Skeletal muscle satellite cell (primary cell): ENCODE data around the gene BCAS3.

ENCODE experiments used
- H3K27me3 ChIP-seq: 2 replicates; pipeline ENCODE4 v1.7.0; 2013; ENCODE audit warnings: low read length; ENCODE audit not compliant: control insufficient read depth, insufficient read depth
- H3K36me3 ChIP-seq: 2 replicates; pipeline ENCODE4 v1.7.0; 2013; ENCODE audit warnings: mild to moderate bottlenecking, control low read depth, low read length; ENCODE audit not compliant: insufficient read depth
- H3K4me1 ChIP-seq: 2 replicates; pipeline ENCODE4 v1.7.0; 2013; ENCODE audit warnings: low read length; ENCODE audit not compliant: control insufficient read depth, insufficient read depth
- H3K4me2 ChIP-seq: 2 replicates; pipeline ENCODE4 v1.7.0; 2013; ENCODE audit warnings: mild to moderate bottlenecking, low read length
- H3K4me3 ChIP-seq: 2 replicates; pipeline ENCODE4 v1.7.0; 2013; ENCODE audit warnings: low read length
- H3K9ac ChIP-seq: 2 replicates; pipeline ENCODE4 v1.7.0; 2013; ENCODE audit warnings: mild to moderate bottlenecking, low read depth, low read length, moderate library complexity
- H3K9me3 ChIP-seq: replicated peaks from 2 replicates; pipeline ENCODE4 v1.7.0; 2013; ENCODE audit warnings: mild to moderate bottlenecking, control low read depth, low read length

BCAS3 gene

DNA sequence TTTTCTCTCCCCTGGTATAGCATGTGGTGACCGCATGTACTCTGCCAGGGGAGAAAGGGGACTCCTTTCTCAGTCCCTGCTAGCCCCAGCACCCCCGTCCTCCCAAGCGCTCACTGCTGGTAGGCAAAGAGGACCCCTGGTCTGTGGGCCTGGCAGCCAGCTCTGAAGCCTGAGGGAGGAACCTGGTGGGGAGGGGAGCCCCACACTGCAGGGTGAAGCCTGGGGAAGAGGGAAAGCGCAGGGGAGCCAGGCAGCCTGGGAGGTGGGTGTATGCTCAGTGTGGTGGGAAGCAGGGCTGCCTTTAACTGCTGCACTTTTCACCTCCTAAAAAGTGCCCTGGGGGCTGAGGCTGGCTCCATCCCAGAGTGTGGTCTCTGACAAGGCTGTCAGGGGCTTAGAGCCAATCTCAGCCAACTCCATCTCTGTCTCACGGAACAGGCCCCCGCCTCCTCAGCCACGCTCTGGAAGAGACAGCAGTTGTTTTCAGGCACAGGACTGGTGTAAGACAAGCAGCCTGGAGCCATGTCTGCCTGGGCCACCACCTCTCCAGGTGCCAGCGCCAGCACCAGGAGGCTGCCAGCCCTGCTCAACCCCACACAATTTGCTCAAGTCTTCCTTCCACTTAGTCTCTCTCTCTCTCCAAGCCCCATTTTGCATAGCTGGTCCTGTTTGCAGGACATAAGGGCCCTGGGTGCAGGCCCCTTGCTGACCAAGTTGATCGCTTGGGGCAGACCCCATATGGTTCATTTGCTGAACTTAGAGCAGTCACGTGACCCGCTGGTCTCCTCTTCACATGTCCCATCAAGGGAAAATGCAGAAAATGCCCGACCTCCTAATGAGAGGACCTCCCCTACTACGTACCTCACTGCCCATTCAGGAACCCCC is 707.3 kb downstream of the BCAS3 start:
- H3K27me3 ChIP-seq = no peaks in the 10 kb centered on the region
- no peaks in the 10 kb centered on the region for H3K36me3 ChIP-seq
- no peak overlapping the region for H3K4me2 ChIP-seq
- peaks cover 5% of the 10 kb centered on the region for H3K4me1 ChIP-seq
- no peaks in the 10 kb centered on the region for H3K9me3 ChIP-seq
- no peak overlapping the region for H3K4me3 ChIP-seq
- H3K9ac ChIP-seq = no peak overlapping the region

DNA sequence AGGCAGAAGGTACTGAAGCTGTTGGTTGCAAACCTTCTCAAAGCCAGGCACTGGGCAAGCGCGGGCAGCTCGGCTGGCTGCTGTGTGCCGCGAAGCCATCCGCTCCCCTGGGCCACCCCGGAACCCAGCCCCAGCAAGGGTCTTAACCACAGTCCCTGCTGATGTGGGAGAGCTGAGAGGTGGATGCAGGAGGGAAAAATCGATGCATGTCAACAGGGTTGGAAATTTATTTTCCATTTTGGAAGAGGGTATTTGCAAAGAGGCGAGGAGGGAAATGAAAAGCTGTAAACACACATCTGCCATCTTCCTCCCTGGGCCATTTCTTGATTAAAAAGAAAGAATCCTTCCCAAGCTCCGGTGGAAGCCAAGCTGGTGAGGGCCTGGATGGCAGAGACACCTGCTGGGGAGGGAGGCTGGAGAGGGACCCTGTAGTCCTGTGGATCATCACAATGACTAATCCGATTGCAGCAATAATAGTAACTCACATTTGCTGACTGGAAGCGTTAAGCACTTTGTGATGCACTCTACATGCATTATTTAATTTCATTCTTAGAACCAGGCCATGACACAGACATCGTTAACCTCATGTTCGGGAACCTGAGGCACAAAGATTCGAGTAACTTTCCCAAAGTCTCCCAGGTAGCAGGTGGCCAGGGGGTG is 708.1 kb downstream of the BCAS3 start:
- Histone ChIP-seq H3K4me2 (no peak overlapping the region), H3K36me3 (no peaks in the 10 kb centered on the region), H3K9ac (no peak overlapping the region), H3K9me3 (no peaks in the 10 kb centered on the region), H3K27me3 (no peaks in the 10 kb centered on the region), H3K4me3 (no peak overlapping the region), H3K4me1 (peaks cover 8% of the 10 kb centered on the region)

DNA sequence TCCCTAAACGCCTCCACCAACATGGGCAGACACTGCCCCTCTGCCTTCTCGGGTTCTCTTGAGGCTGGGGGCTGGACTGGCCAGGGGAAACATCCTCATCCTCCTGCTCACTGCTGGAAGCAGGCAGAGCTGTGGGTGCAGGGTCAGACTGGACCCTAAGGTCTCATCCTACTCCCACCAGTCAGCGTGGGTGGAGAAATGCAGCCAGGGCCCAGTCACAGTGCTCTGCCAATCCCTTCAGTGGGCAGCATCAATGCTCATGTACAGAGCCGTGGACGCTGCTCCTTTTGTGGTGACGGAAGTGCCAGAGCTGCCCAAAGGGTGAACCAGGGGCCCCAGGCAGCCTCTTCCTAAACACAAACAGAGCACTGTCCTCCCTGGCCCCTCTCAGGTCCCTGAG is 708.6 kb downstream of the BCAS3 start:
- Histone ChIP-seq H3K9me3 (no peaks in the 10 kb centered on the region), H3K9ac (no peak overlapping the region), H3K27me3 (no peaks in the 10 kb centered on the region), H3K4me1 (peaks cover 9% of the 10 kb centered on the region), H3K4me3 (no peak overlapping the region), H3K36me3 (no peaks in the 10 kb centered on the region), H3K4me2 (no peak overlapping the region)

DNA sequence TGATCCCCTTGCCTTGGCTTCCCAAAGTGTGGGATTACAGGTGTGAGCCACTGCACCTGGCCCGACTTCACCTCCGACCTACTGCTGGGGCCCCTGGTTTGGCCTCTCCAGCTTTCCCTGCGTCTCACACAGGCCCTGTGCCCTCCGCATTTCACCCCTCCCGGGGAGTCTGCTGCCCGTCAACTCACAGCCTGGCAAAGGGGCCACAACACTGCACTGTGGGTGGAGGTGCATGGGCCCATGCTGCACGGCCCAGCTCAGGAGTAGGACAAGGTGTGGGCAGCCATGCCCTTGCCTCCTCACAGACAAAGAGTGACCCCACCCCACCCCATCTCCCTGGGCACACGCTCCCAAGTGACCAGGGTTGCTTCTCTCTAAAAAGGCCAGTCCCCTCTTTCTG is 709.4 kb downstream of the BCAS3 start:
- no peaks in the 10 kb centered on the region for H3K36me3 ChIP-seq
- no peak overlapping the region for H3K9ac ChIP-seq
- H3K4me1 ChIP-seq = peaks cover 13% of the 10 kb centered on the region
- no peaks in the 10 kb centered on the region for H3K9me3 ChIP-seq
- H3K4me2 ChIP-seq = no peak overlapping the region
- no peak overlapping the region for H3K4me3 ChIP-seq
- no peaks in the 10 kb centered on the region for H3K27me3 ChIP-seq

DNA sequence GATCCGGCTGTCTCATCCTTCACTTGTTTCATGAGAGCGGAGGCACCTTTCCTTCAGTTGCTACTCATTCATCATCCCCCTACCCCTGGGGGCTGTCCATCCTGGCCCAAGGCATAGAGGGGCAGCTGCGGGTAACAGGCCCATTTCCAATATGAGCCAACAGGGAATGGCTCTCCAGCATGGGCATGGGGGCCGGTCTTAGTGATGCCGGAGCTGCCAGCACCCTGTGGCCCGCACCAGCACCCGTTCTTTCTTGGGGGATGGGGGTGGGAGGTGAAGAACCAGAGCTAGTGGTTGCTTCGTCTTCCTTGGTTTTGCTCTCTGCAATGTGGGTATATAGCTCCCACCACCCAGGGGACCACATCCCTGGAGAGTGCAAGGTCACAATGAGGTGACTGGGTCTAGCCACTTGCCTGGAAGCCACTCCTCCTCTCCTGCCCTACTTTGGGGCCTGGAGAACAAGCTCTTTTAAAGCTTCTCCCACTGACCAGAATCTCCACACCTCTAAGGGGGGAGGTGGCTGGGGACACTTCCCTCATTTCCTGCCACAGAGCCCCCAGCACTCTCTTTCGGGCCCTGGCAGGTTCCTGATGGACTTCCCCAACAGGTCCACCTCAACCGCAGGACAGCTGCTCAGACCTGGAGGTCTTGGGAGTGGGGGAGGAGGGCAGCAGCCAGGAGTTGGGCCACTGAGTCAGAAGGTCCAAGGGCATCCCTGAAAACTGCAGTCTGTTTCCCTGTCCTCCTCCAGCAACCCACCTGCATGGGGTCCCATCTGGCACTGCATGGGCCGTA is 710.1 kb downstream of the BCAS3 start:
- no peaks in the 10 kb centered on the region for H3K9me3 ChIP-seq
- H3K27me3 ChIP-seq = no peaks in the 10 kb centered on the region
- H3K36me3 ChIP-seq = no peaks in the 10 kb centered on the region
- H3K4me2 ChIP-seq = no peak overlapping the region
- peaks cover 13% of the 10 kb centered on the region for H3K4me1 ChIP-seq
- H3K4me3 ChIP-seq = no peak overlapping the region
- no peak overlapping the region for H3K9ac ChIP-seq

DNA sequence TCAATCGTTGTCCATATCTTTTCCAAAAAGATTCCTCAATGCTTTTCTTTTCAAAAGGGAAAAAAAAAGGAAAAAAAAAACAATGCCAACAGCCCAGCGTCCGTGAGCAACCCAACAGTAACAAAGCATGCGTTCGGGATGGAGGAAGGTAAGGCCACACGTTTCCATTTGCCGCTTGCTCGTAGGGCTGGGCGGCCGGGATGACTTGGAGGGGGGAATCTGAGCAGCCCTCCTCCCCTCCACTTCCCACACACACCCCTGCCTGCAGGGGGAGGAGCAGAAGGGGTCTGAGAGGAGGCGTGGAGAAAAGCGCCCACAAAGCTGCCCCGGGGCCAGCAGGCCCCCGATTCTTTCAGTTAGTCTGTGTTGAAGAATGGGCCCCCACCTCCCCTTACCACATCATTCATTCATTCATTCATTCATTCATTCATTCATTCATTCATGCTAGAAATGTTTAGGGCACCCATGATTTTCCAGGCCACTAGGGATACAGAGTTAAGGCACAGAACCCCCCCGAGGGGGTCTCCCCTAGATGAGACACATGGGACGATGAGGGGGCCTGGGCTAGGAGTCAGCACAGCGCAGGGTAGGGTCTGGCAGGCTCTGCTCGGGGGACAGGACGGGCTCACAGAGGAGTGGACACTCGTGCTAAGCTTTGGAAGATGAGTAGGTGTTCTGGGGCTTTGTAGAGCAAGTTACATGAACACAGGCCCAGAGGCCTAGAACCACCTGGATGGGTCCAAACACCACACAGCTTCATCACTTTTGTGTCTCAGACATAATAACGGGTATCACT is 711.1 kb downstream of the BCAS3 start:
- Histone ChIP-seq H3K4me2 (no peak overlapping the region), H3K36me3 (no peaks in the 10 kb centered on the region), H3K9ac (no peak overlapping the region), H3K9me3 (no peaks in the 10 kb centered on the region), H3K27me3 (no peaks in the 10 kb centered on the region), H3K4me3 (no peak overlapping the region), H3K4me1 (peaks cover 18% of the 10 kb centered on the region)

DNA sequence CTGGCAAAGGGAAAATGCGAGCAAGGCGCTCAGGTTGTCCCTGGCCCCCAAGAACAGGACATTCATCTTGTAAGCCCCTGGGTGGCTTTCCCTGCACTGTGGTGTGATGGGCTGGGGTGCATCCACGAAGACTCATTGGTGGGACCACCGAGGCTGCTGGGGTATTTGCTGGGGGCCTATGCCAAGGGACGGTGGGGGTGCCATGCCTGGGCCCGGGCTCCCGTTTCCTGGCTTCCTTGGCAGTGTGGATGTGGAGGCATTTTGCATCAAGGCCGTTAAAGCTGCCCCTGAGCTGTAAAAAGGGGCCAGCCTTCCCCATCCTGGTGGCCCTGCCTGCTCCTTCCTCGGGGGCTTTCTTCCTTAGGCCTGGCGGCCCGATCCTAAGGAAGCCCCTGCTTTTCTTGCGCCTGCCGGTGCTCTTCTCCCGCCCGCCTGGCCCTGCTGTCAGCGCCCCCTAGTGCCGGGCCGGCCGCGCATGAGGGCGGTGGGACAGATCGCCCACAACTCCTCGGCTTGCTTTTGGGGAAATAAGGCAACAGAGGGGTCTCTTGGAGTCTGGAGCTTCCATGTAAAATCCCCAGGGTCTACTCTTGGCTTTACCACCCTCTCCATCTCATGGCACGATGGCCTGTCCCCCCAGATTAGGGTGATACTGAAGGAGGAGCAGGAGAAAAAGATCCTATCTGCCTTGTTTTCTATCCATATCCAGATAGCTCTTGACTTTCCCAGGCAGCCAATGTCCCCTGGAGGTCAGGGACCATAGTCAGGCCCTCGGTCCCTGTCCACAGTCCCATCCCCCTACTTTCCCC is 712.2 kb downstream of the BCAS3 start:
- H3K4me2 ChIP-seq = peak overlapping the region; percentile 66
- no peaks in the 10 kb centered on the region for H3K9me3 ChIP-seq
- peaks cover 27% of the 10 kb centered on the region for H3K4me1 ChIP-seq
- H3K9ac ChIP-seq = peak overlapping the region; percentile 66
- H3K36me3 ChIP-seq = no peaks in the 10 kb centered on the region
- no peaks in the 10 kb centered on the region for H3K27me3 ChIP-seq
- H3K4me3 ChIP-seq = peak overlapping the region; percentile 55

DNA sequence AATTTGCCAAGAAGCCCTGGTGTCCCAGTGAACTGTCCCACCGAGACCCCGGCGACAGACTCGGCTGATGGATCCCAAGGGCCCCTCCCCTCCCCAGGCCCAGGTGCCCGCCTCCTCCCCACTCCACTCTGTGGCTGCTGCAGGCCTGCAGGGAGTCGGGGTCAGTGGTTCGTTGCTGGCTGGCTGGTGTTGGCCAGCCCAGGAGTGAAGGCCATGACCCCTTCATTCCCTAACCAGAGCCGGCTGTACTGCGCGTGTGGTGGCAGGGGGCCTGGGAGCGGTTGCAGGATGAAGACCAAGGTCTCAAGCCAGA is 712.8 kb downstream of the BCAS3 start:
- Histone ChIP-seq H3K9ac (no peak overlapping the region), H3K4me1 (peaks cover 27% of the 10 kb centered on the region), H3K27me3 (no peaks in the 10 kb centered on the region), H3K36me3 (no peaks in the 10 kb centered on the region), H3K9me3 (no peaks in the 10 kb centered on the region), H3K4me2 (no peak overlapping the region), H3K4me3 (no peak overlapping the region)

DNA sequence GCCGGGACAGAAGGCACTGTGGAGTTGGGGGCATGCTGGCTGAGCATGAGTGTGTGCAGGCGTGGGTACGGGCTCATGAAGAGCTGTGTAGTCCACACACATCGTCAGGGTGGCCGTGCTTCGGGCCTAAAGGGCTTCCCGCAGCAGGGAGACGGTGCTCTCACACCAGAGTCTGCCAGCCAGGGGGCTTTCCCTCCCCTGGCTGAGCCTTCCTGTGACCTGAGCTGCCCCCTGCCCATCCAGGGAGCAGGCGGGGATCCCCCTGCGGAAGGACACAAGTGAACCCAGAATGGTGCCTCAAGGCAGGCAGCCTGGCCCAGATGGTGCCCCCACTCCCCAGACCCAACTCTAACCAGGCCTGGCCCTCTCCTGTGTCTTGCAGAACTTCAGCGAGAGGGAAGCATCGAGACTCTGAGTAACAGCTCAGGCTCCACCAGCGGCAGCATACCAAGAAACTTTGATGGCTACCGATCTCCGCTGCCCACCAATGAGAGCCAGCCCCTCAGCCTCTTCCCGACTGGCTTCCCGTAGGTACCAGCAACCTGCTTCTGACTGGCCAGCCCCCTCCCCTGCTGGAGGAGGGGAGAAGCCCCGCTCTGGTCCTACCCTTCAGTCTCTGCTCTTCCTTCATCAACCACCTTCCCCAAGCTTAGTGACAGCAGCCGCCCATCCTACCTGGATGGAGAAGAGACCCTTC is 714.1 kb downstream of the BCAS3 start:
- no peak overlapping the region for H3K4me2 ChIP-seq
- H3K4me1 ChIP-seq = peaks cover 30% of the 10 kb centered on the region
- no peaks in the 10 kb centered on the region for H3K9me3 ChIP-seq
- no peak overlapping the region for H3K9ac ChIP-seq
- no peaks in the 10 kb centered on the region for H3K27me3 ChIP-seq
- H3K4me3 ChIP-seq = no peak overlapping the region
- H3K36me3 ChIP-seq = no peaks in the 10 kb centered on the region

DNA sequence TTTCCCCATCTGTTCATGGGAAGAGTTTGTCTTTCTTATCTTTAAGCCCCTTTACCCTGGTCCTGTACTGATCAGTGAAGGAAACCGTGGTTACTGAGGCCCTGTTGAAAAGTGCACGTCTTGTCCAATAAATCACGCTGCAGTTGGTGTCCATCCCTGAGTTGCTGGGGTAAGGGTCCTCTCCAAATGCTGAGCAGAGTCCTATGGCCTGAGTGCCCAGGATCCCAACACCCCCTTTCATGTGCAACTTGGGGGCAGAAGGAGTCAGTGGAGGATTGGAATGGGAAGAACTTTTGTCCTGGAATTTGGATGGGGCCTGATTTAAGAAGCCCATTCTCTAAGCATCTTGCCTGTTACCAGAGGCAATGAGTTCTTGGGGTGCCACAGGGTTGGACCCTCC is 715.0 kb downstream of the BCAS3 start:
- H3K27me3 ChIP-seq = no peaks in the 10 kb centered on the region
- no peak overlapping the region for H3K9ac ChIP-seq
- no peak overlapping the region for H3K4me3 ChIP-seq
- no peaks in the 10 kb centered on the region for H3K9me3 ChIP-seq
- H3K4me2 ChIP-seq = no peak overlapping the region
- H3K4me1 ChIP-seq = peaks cover 37% of the 10 kb centered on the region
- no peaks in the 10 kb centered on the region for H3K36me3 ChIP-seq
